HepG2 (cell line): ENCODE measurements around the gene DLAT. TPM values are rescaled to one million over a fixed set of nuclear protein-coding genes. Genes with fewer than 3 reads are reported as not detected.

Source experiments
- DBP ChIP-seq: sonication (generic); formaldehyde crosslinking; IDR thresholded peaks from 2 replicates; pipeline ENCODE4 v1.4.0; 2020; ENCODE audit warnings: missing genetic modification reagents; ENCODE audit errors: not compliant biosample characterization
- FOXC1 ChIP-seq: sonication (generic); formaldehyde crosslinking; IDR thresholded peaks from 2 replicates; pipeline ENCODE4 v1.8.0; 2022; ENCODE audit warnings: mild to moderate bottlenecking, missing genetic modification reagents, borderline replicate concordance
- HNF4A ChIP-seq: sonication (generic); formaldehyde crosslinking; IDR thresholded peaks from 2 replicates; pipeline ENCODE4 v1.4.0; 2020; ENCODE audit warnings: missing genetic modification reagents
- HNRNPL ChIP-seq: fragments of 200-400 bp; formaldehyde crosslinking; IDR thresholded peaks from 2 replicates; pipeline ENCODE4 v1.6.1; 2017; ENCODE audit warnings: mild to moderate bottlenecking, low read depth, low read length
- JARID2 ChIP-seq: sonication (generic); formaldehyde crosslinking; IDR thresholded peaks from 2 replicates; pipeline ENCODE4 v1.8.1; 2023; ENCODE audit warnings: missing genetic modification reagents, inconsistent platforms; ENCODE audit not compliant: insufficient replicate concordance
- MTF1 ChIP-seq: sonication (generic); formaldehyde crosslinking; IDR thresholded peaks from 2 replicates; pipeline ENCODE4 v1.5.0; 2020; ENCODE audit warnings: missing genetic modification reagents
- TEF ChIP-seq: sonication (generic); formaldehyde crosslinking; IDR thresholded peaks from 2 replicates; pipeline ENCODE4 v1.5.0; 2020; ENCODE audit warnings: missing genetic modification reagents
- THRA ChIP-seq: sonication (generic); formaldehyde crosslinking; IDR thresholded peaks from 2 replicates; pipeline ENCODE4 v1.4.0; 2020; ENCODE audit warnings: missing genetic modification reagents, borderline replicate concordance
- U2AF1 ChIP-seq: fragments of 200-400 bp; formaldehyde crosslinking; optimal IDR thresholded peaks from 2 replicates; pipeline ENCODE3; 2017; ENCODE audit warnings: mild to moderate bottlenecking, low read depth, low read length
- ZKSCAN5 ChIP-seq: sonication (generic); formaldehyde crosslinking; IDR thresholded peaks from 2 replicates; pipeline ENCODE4 v1.5.1; 2020; ENCODE audit warnings: mild to moderate bottlenecking, missing genetic modification reagents
- ZNF34 ChIP-seq: sonication (generic); formaldehyde crosslinking; IDR thresholded peaks from 2 replicates; pipeline ENCODE4 v1.4.0; 2020; ENCODE audit warnings: mild to moderate bottlenecking, missing genetic modification reagents, borderline replicate concordance
- ZNF383 ChIP-seq: sonication (generic); formaldehyde crosslinking; IDR thresholded peaks from 2 replicates; pipeline ENCODE4 v1.4.0; 2020; ENCODE audit warnings: missing genetic modification reagents, mild to moderate bottlenecking, borderline replicate concordance
- ZNF431 ChIP-seq: sonication (generic); formaldehyde crosslinking; IDR thresholded peaks from 2 replicates; pipeline ENCODE4 v1.9.0; 2022; ENCODE audit warnings: missing genetic modification reagents, low read depth, mild to moderate bottlenecking, borderline replicate concordance
- ZNF724P ChIP-seq: sonication (generic); formaldehyde crosslinking; IDR thresholded peaks from 2 replicates; pipeline ENCODE4 v1.8.0; 2022; ENCODE audit warnings: missing genetic modification reagents, borderline replicate concordance
- polyA plus RNA-seq, 8 experiments: library from polyadenylated mRNA; depleted of rRNA in 3 of 8; stranded (reverse) in 7 of 8; unstranded in 1 of 8; fragments of >200 nt; fragmentation: Illumina TruSeq in 4 of 8; extraction: Trizol in 4 of 8; gene quantifications; 2 replicates each; pipeline versions ENCODE4 v1.2.1 to v1.2.3, GENCODE V29; 2011 to 2016; ENCODE audit warnings: low read depth in 4 of 8, missing spikeins in 1 of 8, mixed read lengths in 1 of 8; ENCODE audit not compliant: insufficient read depth in 1 of 8
- total RNA-seq, 5 experiments: library from RNA; depleted of rRNA; stranded (reverse); fragments of >200 nt; fragmentation: Illumina TruSeq; extraction: Trizol; gene quantifications; 2 replicates each; pipeline ENCODE4 v1.2.3, GENCODE V29; 2016; ENCODE audit warnings: low read depth in 1 of 5
- TF ChIP-seq, protein P1 (sequence below): sonication (generic); formaldehyde crosslinking; IDR thresholded peaks from 2 replicates; pipeline ENCODE4 v1.4.0; 2020; ENCODE audit warnings: missing genetic modification reagents, borderline replicate concordance
- TF ChIP-seq, protein P2 (sequence below): sonication (generic); formaldehyde crosslinking; conservative IDR thresholded peaks from 2 replicates; pipeline ENCODE4 v1.5.0; 2020; ENCODE audit warnings: missing genetic modification reagents

The DLAT gene
- total and polyA plus RNA-seq, 2 of the 13 experiments (the other 11 are each of a cell fraction or from before 2014, with no cell fraction given), result 26.4 to 62.2 TPM

DNA sequence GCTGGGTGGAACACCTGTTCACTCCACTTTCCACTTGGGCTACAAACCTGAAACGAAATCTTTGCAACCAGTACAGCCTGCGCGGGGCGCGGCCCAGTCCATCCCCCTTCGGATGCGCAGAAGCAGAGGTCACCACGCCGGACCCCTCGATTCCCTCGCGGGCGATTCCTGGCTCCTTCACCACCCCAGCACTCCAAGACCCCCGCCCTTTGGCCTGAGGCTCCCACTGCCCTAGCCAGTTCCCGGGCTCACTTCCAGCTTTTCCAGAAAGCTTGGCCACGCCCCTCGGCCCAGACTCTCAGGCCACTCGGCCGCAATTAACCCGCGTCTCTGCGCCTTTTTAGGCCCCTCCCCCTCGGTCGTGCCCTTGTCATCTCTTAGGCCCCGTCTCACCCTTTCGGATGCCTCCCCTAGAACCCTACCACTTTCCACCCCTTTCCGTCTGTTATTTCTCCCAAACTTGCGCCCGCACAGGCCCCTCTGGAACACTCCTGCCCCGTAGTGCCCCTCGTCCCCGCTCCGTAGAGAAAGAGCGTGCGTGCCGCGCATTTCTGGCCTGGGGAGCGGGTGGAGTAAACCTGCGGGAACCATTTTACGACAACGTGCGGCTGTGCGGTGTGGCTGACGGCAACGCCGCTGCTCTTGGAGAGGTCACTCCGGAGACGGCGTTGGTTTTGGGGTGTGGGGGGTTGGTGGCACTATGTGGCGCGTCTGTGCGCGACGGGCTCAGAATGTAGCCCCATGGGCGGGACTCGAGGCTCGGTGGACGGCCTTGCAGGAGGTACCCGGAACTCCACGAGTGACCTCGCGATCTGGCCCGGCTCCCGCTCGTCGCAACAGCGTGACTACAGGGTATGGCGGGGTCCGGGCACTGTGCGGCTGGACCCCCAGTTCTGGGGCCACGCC, at the start of gene DLAT (continued):
- peak; percentile 55 for TF ChIP-seq JARID2 (CRISPR knock-in tag)
- 0 out of 2 replicates have a peak, but pooled peaks have one; percentile 46 for TF ChIP-seq HNRNPL
- peak; percentile 34 for TF ChIP-seq HNF4A
- TF ChIP-seq, protein P1, sequence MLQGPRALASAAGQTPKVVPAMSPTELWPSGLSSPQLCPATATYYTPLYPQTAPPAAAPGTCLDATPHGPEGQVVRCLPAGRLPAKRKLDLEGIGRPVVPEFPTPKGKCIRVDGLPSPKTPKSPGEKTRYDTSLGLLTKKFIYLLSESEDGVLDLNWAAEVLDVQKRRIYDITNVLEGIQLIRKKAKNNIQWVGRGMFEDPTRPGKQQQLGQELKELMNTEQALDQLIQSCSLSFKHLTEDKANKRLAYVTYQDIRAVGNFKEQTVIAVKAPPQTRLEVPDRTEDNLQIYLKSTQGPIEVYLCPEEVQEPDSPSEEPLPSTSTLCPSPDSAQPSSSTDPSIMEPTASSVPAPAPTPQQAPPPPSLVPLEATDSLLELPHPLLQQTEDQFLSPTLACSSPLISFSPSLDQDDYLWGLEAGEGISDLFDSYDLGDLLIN, result peak; percentile 58; the same call in 1 of the 2 replicates
- TF ChIP-seq MTF1 (CRISPR knock-in tag), result no peak
- peak; percentile 70 for TF ChIP-seq THRA (CRISPR knock-in tag)
- TF ChIP-seq ZNF431 (CRISPR knock-in tag), result peak; percentile 70; the same call in 1 of the 2 replicates
- TF ChIP-seq FOXC1 (CRISPR knock-in tag), result peak; percentile 86
- TF ChIP-seq DBP, result no peak
- TF ChIP-seq ZNF724P (CRISPR knock-in tag), result peak; percentile 15; the same call in 1 of the 2 replicates
- no peak for TF ChIP-seq U2AF1
- TF ChIP-seq ZNF34 (CRISPR knock-in tag), result peak; percentile 78; the same call in 1 of the 2 replicates
- 0 out of 2 replicates have a peak, but pooled peaks have one; percentile 41 for TF ChIP-seq TEF
- no peak; the same call in 1 of the 2 replicates for TF ChIP-seq ZNF383
- TF ChIP-seq, protein P2, sequence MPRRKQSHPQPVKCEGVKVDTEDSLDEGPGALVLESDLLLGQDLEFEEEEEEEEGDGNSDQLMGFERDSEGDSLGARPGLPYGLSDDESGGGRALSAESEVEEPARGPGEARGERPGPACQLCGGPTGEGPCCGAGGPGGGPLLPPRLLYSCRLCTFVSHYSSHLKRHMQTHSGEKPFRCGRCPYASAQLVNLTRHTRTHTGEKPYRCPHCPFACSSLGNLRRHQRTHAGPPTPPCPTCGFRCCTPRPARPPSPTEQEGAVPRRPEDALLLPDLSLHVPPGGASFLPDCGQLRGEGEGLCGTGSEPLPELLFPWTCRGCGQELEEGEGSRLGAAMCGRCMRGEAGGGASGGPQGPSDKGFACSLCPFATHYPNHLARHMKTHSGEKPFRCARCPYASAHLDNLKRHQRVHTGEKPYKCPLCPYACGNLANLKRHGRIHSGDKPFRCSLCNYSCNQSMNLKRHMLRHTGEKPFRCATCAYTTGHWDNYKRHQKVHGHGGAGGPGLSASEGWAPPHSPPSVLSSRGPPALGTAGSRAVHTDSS (CRISPR knock-in tag), result no peak; the same call in 1 of the 2 replicates
- TF ChIP-seq ZKSCAN5 (CRISPR knock-in tag), result no peak; the same call in 1 of the 2 replicates
